ENCODE results near the gene SHMT2. TPM values are rescaled to one million over a fixed set of nuclear protein-coding genes. Genes with fewer than 3 reads are reported as not detected.

Gene SHMT2
- total and polyA plus RNA-seq, 3 donors from 2014 or later, result 24.8 to 33.9 (median 25.9) TPM

DNA sequence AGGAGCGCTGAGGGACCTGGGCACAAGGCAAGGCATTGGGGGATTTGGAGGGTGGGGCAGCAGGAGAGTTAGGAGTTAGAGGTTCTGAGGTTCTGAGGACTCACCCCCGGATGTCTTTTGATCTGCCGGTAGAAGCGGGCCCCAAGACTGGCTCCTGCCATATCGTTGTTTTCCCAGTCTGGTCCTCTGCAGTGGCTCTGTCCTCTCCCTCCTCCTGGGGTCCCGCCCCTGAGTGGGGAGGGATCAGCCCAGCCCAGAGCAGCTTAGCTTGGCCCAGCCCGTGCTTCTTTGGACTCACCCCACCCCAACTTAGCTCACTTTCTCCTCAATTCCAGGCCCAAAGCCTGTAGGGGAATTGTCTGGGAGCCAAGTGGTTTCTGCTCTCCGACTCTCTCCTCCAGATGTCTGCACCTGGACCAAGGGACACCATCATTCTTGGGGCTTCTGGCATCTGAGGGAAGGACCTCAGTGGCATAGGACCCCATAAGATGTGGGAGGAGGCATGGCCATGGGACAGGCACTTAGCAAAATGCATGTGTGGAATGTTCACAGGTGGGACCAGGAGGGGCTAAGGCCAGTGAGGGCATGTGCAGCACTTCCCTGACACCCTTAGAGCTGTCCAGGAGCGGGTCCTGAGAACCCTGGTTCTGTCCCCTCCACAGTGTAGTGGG is 7.5 kb downstream of the SHMT2 start:
- no peak overlapping the region for H3K4me3 ChIP-seq
- H3K27ac ChIP-seq, result no peak overlapping the region
- TF ChIP-seq, protein P1, sequence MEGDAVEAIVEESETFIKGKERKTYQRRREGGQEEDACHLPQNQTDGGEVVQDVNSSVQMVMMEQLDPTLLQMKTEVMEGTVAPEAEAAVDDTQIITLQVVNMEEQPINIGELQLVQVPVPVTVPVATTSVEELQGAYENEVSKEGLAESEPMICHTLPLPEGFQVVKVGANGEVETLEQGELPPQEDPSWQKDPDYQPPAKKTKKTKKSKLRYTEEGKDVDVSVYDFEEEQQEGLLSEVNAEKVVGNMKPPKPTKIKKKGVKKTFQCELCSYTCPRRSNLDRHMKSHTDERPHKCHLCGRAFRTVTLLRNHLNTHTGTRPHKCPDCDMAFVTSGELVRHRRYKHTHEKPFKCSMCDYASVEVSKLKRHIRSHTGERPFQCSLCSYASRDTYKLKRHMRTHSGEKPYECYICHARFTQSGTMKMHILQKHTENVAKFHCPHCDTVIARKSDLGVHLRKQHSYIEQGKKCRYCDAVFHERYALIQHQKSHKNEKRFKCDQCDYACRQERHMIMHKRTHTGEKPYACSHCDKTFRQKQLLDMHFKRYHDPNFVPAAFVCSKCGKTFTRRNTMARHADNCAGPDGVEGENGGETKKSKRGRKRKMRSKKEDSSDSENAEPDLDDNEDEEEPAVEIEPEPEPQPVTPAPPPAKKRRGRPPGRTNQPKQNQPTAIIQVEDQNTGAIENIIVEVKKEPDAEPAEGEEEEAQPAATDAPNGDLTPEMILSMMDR (IDR thresholded peaks at IDR 0.05), result no peak
- TF ChIP-seq POLR2A (IDR thresholded peaks at IDR 0.05), result no peak
- peaks cover 24% of the 10 kb centered on the region for H3K4me1 ChIP-seq
- intact Hi-C loops (cut with DNase I; ENCODE audit: low total_unique reads), result no loop called here
- 36 to 50% methylated on average over 5 to 9 of the region's 9 CpGs for WGBS, 2 donors
- no peaks in the 10 kb centered on the region for H3K27me3 ChIP-seq
- H3K9me3 ChIP-seq, result no peaks in the 10 kb centered on the region
- no peak for DNase-seq
- no peaks in the 10 kb centered on the region for H3K36me3 ChIP-seq (ENCODE audit: low read depth, missing control alignments)

DNA sequence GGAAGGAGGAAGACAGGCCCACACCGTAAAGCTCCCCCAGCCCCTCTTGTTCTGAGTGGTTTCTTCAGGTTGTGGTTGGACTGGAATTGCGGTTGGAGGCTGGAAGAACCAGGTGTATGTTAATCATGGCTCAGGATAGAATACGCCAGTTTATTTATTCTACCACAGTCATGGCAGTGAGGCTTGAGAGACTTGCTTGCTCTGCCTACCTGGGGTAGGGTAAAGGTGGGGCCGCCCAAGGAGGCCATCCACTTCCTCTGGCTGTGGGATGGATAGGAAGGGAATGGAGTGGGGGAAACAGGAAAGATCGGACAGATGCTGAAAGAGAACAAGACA is 8.1 kb downstream of the SHMT2 start:
- TF ChIP-seq, protein P1 (IDR thresholded peaks at IDR 0.05), result no peak
- no peak for TF ChIP-seq POLR2A (IDR thresholded peaks at IDR 0.05)
- WGBS, 2 donors, result 49 to 61% methylated on average over 5 of the region's 5 CpGs
- H3K9me3 ChIP-seq, result no peaks in the 10 kb centered on the region
- no peak for DNase-seq
- H3K36me3 ChIP-seq (ENCODE audit: low read depth, missing control alignments), result no peaks in the 10 kb centered on the region
- H3K4me1 ChIP-seq, result peaks cover 24% of the 10 kb centered on the region
- H3K27ac ChIP-seq, result no peak overlapping the region
- no peaks in the 10 kb centered on the region for H3K27me3 ChIP-seq
- intact Hi-C loops (cut with DNase I; ENCODE audit: low total_unique reads), result no loop called here
- no peak overlapping the region for H3K4me3 ChIP-seq

DNA sequence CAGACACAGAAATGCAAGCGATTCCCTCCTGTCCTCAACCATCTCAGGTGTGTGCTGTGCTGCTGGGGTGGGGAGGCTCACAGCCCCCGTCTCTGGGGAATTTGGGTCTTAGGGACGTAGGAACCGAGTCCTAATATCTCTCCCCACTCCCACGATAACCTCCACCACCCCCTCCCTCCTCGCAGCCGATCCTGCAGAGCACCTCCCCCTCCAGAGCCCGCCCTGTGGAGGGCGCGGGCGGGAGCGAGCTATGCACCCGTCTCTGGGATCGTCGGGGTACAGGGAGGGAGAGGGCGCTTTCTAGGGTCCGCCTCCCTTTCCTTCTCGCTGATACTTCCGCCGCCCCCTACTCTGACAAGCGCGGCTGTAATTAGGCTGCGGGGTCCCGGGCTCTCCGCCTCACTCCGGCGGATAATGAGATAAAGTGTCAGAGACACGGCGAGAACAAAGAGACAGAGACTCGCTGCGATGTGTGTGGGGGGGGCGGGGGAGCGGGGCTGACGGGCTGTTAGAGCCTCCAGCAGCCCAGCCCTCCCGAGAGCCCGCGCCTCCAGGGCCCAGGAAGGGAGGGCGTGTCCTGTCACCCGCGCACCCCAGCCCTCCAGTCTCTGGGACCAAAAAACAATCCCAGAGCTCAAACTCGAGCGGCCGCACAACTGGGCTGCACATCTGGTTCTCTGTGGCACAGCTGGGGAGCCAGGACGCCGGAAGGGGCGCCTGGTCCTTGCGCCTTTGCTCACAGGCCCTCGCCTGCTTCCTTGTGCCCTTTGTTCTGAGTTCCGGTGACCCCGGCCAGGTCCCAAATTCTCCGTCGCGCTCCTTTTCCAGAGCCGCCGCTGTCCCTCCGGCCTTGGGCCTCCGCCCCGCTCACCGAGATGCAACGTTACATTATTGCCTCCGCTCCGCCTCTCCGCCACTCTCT is 8.7 kb downstream of the SHMT2 start:
- no peaks in the 10 kb centered on the region for H3K9me3 ChIP-seq
- no peak for TF ChIP-seq POLR2A (IDR thresholded peaks at IDR 0.05)
- TF ChIP-seq, protein P1 (IDR thresholded peaks at IDR 0.05), result no peak
- 11 to 14% methylated on average over 57 to 59 of the region's 63 CpGs for WGBS, 2 donors
- peak overlapping the region; percentile 46 to 48 for H3K4me3 ChIP-seq
- intact Hi-C loops (cut with DNase I; ENCODE audit: low total_unique reads), result no loop called here
- peaks cover 29% of the 10 kb centered on the region for H3K4me1 ChIP-seq
- H3K27me3 ChIP-seq, result no peaks in the 10 kb centered on the region
- DNase-seq, result no peak
- H3K36me3 ChIP-seq (ENCODE audit: low read depth, missing control alignments), result no peaks in the 10 kb centered on the region
- no peak overlapping the region for H3K27ac ChIP-seq

DNA sequence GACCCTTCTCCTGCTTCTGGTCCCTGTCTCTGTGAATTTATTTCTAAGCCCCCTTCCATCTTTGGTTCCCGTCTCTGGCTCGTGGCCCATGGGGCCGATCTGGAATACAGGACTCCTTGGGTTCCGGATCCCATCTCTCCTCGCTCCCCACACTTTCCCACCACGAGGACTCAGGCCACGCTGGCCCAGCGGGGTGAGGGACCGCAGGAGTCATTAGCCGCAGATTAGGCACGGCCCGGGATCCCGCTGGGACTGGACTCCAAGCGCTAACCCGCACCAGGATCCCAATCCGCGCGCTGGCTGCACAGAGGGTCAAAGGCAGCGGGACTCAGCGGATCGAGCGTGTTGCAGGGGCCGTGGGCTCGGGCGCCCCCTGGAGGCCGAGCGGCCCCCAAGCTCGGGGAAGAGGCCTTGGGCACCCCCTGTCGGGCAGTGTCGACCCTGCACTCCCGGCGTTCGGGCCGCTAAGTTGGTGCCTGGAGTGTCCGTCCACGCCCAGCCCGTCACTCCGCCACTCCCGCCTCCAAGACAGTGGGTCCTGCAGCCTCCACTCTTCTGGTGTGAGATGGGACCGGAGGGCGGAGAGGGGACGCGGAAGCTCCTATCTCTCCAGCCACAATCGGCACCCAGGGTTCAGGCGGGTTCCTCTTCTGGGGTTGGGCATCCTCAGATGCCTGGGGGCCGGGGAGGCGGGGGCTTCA is 9.5 kb downstream of the SHMT2 start:
- intact Hi-C loops (cut with DNase I; ENCODE audit: low total_unique reads), result no loop called here
- Histone ChIP-seq H3K4me3 (peak overlapping the region; percentile 46 to 48), H3K27me3 (no peaks in the 10 kb centered on the region), H3K4me1 (peaks cover 34% of the 10 kb centered on the region), H3K36me3 (ENCODE audit: low read depth, missing control alignments) (no peaks in the 10 kb centered on the region), H3K27ac (no peak overlapping the region), H3K9me3 (no peaks in the 10 kb centered on the region)
- 2 to 4% methylated on average over 22 to 24 of the region's 47 CpGs for WGBS, 2 donors
- no peak for TF ChIP-seq POLR2A (IDR thresholded peaks at IDR 0.05)
- TF ChIP-seq, protein P1 (IDR thresholded peaks at IDR 0.05), result peak; percentile 99 to 100 (median 100)
- DNase-seq, result peak; percentile 90
